Vagina (tissue), 2 donors: ENCODE data around the gene FBXW9.

ENCODE experiments used
- POLR2AphosphoS5 ChIP-seq, 2 donors: sonication (generic); formaldehyde crosslinking; IDR thresholded peaks; one replicate each; pipeline ENCODE4 v1.9.0; 2017; ENCODE audit warnings: antibody characterized with exemption in 2 of 2, mild to moderate bottlenecking in 2 of 2, low read depth in 1 of 2; ENCODE audit not compliant: insufficient read depth in 1 of 2
- TF ChIP-seq, protein P1 (sequence below), 3 experiments: fragments of 450-650 bp in 2 of 3; fragments of 200-600 bp in 1 of 3; sonication (generic) in 1 of 3; IDR thresholded peaks; one replicate each; pipeline ENCODE4 v1.5.1; 2017 to 2019; ENCODE audit warnings: antibody characterized with exemption in 3 of 3, mild to moderate bottlenecking in 2 of 3, moderate library complexity in 2 of 3

- TF ChIP-seq POLR2AphosphoS5 (IDR thresholded peaks at IDR 0.05; ENCODE audit: insufficient read depth in 1 of 2, low read depth in 1 of 2), result no peak
- TF ChIP-seq, protein P1, sequence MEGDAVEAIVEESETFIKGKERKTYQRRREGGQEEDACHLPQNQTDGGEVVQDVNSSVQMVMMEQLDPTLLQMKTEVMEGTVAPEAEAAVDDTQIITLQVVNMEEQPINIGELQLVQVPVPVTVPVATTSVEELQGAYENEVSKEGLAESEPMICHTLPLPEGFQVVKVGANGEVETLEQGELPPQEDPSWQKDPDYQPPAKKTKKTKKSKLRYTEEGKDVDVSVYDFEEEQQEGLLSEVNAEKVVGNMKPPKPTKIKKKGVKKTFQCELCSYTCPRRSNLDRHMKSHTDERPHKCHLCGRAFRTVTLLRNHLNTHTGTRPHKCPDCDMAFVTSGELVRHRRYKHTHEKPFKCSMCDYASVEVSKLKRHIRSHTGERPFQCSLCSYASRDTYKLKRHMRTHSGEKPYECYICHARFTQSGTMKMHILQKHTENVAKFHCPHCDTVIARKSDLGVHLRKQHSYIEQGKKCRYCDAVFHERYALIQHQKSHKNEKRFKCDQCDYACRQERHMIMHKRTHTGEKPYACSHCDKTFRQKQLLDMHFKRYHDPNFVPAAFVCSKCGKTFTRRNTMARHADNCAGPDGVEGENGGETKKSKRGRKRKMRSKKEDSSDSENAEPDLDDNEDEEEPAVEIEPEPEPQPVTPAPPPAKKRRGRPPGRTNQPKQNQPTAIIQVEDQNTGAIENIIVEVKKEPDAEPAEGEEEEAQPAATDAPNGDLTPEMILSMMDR (IDR thresholded peaks at IDR 0.05), result no peak
Measured at GRCh38 chr19:12711187-12711586, 14.8 kb upstream of the FBXW9 start.
